GM18507 (cell line): ENCODE measurements around the gene SMAD3.

Source experiments
- DNase-seq: peaks from one replicate; pipeline ENCODE4 v3.0.0; 2011; ENCODE audit warnings: low read depth; ENCODE audit not compliant: insufficient read length; ENCODE audit errors: extremely low spot score
- FAIRE-seq: peaks from 2 replicates; lab custom pipeline; 2011; peaks lifted over from hg19 to GRCh38; lab: Jason Lieb, UNC

Gene SMAD3

DNA sequence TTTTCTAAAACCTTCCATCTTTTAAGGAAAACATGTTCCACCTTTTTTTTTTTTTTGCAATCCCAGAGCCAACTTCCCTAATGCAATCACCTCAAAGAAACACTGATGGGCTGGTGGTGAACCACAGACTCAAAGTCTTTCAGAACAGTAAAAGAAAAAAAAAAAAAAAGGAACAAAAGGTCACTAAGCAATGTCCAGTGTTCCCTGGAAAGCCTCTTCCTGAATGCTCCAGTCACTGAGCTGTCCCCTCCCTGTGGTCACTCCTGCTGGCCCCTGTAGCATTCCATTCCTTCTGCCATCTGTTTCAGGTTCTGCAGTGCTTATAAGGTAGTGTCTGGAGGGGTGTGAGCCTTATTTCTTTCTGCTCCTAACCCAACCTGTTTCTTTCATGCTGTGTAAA is 135.7 kb downstream of the SMAD3 start:
- DNase-seq (no peak), FAIRE-seq (no peak)

DNA sequence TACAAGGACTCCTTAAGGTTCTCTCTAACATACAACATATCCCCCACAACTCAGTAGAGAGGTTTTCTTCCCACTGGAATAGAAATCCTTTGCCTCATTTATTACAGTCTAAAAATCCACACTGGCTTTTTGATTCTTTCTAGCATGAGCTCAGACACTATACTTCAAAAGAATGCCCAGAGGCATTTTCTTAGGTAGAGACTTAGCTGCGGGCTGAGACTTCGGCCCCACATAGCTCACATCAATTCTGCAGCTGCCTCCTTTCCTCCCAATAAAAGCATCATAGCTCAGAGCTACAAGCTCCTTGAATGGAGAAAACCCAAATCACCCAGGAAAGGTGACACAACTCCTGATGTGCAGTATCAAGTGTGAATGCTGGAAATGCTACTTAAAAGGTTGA is 136.7 kb downstream of the SMAD3 start:
- DNase-seq (no peak), FAIRE-seq (no peak)

DNA sequence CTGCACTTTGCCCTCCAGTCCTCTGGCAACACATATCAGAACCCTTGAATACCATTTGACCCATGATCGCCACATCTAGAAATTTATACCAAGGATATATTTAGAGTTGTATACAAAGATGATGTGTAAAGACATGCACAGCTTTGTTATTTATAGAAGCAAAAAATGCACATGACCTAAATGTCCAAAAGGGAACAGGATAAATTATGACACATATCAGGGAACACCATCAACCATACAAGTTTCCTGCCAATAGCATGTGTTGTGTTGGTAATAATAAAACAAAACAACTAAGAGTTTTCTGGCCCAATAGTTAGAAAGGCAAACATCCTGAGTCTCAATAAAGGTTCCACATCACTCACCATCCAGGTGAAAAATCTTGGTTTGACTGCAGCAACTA is 137.6 kb downstream of the SMAD3 start:
- FAIRE-seq (no peak), DNase-seq (no peak)

DNA sequence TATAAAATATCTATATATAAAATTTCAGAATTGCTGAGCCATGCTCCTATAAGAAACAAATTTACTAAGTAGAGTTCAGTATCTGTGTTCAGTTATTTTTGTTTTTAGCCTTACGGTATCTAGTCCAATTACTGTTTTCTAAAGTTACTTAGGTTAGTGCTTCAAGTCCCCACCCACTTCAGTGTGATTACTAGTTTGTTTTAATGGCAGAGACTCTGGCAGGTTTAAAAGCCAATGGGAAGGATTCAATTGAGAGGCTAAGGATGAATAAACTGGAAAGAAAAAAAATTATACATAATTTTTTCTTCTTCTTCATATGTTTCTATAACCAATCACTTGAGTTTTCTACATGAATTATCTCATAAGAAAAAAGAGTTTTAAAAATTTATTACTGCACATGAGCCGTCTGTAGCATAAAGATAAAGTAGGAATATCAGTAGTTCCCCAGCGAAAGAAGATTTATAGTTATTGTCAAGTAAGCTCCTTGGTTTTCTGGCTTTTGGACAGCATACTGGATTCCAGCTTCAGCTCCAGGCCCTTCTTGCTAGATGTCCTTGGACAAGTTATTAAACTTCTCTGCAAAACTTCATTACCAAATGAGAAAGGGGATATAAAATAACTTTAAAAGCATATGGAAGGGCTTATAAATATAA is 142.3 kb downstream of the SMAD3 start:
- DNase-seq (no peak), FAIRE-seq (no peak)

DNA sequence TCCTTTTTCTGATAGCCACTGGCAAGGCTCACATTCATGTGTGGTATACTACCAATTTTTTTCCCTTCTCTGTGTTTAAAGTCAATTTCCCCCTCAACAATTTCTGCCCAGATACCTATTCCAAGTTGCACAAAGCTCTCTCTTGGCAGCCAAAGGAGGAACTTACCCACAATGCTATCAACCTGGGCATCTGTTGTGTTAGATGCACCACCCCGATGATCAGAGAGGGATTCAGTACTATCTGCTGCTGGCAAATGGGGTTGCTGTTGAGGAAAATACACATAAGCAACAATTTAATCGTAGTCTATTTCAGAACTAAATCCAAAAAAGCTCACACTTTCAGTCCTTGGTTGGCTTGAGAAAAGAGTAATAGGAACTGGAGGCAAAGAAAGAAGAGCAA is 143.0 kb downstream of the SMAD3 start:
- no peak for DNase-seq
- FAIRE-seq: no peak

DNA sequence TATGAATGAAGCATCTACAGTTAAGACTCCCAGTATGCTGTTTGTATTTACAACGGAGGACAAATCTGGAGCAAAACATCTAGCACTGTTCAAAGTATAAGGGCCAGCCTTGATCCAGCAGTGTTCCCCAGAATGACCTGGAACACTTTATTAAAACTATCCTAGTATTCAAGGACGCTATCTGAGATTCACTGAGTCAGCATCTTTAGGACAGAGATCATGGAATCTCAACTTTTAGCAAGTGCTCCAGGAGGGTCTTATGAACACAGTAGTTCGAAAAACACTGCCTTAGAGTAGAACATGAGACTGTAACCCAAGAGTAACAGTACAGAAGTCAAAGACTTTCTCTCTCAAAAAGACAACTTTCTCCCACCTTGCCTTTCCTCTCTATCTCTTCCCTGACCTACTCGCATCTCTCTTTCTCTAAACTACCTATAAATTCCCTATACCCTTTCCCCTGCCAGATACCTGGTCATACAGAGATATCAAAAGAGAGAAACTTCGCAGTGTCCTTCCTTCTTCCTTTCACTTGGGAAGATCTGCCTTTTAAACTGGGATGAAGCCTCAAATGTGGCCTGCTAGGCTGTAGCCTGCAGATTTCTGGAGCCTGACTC is 145.3 kb downstream of the SMAD3 start:
- DNase-seq: no peak
- FAIRE-seq: no peak

DNA sequence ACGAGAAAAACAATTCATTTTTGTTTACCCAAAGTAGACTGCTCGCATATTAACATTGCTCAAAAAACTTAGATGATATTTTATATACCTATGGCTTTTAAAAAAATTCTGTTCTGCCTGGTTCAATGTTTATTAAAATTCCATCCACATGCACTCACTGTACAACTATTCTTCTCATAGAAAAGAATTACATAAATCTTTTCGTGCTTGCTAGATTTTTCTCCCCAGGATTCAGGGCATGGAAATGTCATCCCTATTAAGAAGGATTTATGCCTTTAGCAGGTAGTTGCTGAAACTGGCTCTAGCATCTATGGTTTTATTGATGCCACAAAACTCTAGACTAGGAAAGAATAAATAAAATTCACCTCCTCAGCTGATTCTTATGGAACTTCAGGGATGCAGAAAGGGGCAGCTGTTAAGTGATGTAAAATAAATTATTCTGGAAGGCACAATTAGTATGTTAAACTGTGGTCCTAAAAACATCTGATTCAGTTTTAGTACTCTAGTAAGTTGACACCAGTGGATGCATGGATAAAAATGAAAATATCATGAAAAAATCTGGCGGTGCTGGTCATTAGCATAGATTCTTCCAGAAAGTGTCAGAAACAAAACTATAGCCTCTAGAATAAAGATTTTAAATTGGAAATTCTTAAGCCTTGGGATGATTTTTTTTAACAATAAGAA is 147.4 kb downstream of the SMAD3 start:
- DNase-seq (no peak), FAIRE-seq (no peak)

DNA sequence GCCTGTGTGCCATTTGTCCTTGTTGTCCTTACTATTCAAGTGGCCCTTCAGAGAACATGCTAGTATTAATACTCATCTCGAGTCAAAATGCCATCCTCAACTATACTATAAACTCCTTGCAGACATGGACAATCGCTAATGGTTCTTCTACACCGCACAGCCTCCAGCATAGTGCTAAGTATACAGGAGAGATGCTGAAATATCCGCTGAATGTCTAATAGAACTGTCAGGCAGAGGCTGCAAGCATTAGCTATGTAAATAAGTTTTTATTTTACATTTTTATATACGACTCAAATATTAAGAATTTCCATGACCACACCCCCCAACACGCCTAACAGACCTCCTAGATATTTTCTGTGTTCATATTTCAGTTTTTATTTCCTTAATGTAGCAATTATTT is 149.7 kb downstream of the SMAD3 start:
- DNase-seq (no peak), FAIRE-seq (no peak)

DNA sequence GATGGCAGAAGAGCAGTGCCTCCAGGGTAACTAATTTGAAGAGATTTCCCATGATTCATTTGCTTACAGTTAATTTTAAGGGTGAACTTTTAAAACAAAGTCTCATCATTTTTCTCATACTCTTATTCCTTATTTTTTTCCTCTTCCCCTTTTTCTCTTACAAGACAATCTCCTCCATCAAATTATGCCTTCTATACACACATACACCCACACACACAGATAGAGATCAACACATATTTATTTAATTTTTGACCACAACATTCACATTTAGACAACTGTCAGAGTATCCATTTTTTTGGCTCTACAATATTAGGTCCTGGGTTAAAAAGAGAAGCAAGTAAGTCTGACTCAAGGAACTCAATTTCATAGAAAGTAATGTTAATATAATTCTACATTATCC is 151.5 kb downstream of the SMAD3 start:
- no peak for DNase-seq
- FAIRE-seq: no peak

DNA sequence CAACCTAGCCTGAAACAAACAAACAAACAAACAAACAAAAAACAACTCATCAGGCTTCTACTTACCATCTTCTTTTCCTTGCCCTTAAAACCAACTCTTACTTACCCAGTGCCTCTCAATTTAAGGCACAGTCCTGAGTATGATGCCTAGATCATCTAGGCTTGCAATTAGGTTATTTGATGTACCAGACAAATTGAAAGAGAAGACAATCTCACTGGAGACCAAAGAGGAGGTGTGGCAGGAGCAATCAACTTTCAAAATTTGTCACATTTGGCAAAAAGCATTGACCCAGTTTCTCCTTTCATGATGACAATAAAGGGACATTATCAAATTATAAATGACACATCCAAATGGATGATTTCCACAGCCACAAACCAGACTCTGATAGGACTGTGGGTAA is 153.0 kb downstream of the SMAD3 start:
- DNase-seq (no peak), FAIRE-seq (no peak)

DNA sequence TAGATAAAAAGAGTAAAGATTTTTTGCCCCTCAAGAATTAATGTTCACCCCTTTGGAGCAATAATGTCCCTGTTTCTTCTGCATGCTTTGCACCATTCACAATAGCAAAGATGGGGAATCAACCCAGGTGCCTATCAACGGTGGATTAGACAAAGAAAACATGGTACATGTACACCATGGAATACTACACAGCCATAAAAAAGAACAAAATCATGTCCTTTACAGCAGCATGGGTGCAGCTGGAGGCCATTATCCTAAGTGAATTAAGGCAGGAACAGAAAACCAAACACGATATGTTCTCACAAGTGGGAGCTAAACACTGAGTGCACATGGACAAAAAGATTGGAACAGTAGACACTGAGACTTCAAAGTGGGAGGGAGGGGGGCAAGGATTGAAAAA is 153.9 kb downstream of the SMAD3 start:
- no peak for DNase-seq
- no peak for FAIRE-seq

DNA sequence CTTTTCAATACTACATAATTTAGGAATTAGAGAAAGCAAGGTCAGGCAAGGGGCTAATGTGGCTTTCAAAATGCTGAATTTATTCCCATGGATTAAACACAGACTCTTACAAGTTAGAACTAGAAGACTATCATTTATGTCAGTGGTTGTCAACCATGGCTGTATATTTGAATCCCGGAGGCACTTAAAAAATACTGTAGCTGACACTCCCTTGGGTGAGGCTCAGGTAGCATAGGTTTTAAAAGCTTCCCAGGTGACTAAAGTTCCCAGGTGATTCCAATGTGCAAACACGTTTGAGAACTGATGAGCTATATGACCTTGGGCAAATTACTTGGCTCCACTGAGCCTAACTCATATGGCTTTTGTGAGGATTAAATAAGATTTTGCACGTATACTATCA is 159.5 kb downstream of the SMAD3 start:
- FAIRE-seq: no peak
- no peak for DNase-seq

DNA sequence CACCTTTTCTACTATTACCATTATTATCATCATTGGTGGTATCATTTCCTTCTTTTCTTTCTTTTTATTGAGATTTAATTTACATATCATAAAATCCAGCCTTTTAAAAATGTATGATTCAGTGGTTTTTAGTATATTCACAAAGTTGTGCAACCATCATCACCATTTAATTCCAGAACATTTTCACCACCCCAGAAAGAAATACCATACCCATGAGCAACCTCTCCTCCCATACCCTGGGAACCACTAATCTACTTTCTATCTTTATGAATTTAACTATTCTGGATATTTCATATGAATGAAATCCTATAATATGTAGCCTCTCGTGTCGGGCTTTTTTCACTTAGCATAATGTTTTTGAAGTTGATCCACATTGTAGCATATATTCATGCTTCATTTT is 159.9 kb downstream of the SMAD3 start:
- FAIRE-seq (no peak), DNase-seq (no peak)

DNA sequence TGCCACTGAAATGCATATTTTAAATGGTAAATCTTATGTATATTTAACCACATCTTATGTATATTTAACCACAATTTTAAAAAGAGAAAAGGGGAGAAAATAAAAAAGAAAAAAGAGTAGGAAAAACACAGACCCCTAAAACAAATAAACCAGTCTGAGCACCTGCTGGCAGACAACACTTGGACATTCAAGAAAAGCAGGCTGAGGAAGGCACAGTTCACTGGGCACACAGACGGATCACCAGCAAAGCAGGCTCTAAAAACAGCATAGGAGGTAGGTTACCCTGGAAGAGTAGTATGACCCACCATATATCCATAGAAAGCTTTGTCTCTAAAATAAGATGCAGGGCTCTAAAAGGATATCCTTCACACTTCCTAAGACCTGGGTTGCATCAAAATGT is 162.0 kb downstream of the SMAD3 start:
- FAIRE-seq (no peak), DNase-seq (no peak)

DNA sequence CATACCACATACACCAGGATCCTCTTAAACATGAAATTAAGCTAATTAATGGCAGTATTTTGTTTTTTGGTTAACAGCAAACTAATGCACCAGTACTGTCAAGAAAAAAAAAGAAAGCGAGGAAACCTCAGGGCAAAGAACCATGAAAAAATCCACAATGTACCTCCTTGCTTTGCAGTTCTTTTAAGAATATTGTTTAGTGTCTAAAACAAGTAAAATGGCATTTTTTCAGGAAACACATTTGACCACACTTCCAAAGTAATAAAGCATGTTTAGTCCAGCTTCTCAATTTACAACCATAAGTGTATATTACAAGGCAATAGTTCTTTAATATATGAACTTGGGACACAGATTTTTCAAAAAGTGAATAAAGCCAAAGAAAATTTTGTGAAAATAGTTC is 162.4 kb downstream of the SMAD3 start:
- no peak for DNase-seq
- FAIRE-seq: no peak

DNA sequence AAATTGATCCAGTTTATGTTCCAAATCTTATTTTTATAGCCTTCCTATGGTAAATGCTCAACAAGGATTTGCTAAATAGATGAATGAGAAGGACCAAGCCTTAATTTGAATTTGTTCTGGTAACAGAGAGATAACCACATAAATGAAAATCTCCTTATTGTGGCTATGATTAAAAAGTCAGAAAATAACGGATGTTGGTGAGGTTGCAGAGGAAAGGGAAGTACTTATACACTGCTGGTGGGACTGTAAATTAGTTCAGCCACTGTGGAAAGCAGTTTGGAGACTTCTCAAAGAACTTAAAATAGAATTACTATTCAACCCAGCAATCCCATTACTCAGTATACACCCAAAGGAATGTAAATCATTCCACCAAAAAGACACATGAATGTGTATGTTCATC is 162.9 kb downstream of the SMAD3 start:
- DNase-seq (no peak), FAIRE-seq (no peak)

DNA sequence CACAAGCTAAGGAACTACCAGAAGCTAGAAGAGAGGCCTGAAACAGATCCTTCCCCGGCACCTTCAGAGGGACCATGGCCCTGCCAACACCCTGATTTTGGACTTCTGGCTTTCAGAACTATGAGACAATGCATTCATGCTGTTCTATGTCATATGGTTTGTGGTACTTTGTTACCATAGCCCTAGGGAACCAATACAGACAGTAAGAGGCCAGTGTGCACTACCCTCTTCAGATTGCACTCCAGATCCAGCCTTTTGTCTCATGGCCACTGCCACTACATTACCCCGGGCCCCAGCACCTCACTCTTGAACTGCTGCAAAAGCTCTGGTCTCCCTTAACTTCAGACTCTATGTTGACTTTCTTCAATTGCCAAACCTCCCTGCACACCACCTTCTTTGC is 165.1 kb downstream of the SMAD3 start:
- FAIRE-seq (no peak), DNase-seq (no peak)

DNA sequence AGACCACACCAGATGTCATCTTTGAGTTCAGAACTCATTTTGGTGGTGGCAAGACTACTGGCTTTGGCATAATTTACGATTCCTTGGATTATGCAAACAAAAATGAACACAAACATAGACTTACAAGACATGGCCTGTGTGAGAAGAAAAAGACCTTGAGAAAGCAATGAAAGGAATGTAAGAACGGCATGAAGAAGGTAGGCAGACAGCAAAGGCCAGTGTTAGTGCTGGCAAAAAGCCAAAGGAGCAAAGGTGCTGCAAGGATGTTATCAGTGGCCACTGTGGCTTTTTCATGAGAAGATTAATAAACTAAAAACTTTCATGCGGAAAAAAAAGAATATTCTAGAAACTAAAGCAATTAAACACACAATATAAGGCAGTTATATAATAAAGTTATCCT is 167.2 kb downstream of the SMAD3 start:
- FAIRE-seq (no peak), DNase-seq (no peak)

DNA sequence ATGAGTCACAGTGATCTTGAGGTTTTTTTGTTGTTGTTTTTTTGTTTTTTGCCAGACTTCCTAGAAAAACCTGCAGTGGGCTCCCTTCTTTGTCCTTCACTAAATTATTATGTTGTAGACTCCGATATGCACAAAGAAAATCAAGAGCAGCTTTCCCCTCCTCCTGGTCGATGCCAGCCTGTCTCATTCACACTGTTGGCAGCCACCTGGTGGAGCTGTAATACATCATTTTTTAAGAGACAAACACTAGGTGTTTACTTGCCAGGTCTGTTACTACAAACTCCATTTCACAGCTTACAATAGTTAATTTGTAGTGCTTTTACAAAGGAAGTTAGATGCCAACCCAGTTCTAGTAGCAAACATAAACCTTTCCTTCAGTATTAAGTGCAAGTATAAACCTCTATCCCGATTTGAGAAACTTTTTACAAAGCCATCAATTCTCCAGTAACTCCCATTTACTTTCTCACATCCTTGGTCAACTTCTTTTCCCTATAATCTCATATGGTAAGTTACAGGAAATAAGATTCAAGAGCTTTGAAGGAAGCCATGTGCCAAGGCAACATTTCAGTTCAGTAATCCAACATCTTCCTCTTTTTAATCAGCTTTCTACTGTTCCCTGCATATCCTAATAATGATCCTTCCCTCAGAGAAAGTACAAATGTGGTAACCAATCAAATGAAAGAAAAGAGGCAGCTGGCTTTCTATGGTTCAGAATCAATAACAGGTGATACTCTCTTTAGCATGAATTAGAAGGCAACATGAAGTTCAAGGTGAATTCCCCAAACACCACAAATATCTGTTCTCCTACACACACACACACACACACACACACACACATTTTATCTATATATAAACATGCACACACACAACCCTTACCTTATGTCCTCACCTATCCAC is 175.1 kb downstream of the SMAD3 start:
- DNase-seq (no peak), FAIRE-seq (no peak)

DNA sequence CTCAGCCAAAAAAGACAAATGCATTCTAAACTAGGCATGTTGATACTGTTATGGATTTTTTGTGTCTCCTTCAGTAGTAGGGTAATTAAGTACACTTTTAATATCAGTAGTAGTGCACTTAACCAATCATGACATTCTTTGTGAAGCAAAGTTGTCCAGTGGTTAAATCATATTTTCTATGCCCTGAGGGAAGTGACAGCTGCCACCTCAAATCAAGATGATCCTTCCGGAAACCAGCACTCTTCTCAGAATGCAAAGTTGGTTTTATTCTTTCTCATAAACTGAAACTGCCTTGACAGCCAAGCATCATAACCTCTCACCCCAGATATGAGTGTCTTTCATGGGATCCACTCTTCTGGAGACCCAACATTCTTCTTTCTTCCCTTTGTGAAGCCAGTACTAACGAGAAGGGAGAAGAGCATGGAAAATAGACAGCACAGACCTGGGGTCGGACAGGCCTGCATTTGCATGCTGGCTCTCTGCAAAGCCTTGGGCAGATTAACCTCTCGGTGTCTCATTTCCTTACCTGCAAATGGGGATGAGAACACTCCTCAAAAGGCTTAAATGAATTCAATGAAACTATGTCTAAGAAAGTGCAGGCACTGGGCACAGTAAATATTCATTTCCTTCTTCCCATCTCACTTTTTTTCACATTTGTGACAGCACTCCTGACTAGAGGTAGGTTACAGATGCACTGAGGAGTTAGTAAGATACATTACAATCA is 175.9 kb downstream of the SMAD3 start:
- FAIRE-seq (peak; percentile 92), DNase-seq (peak; percentile 54)
